HepG2 (cell line): ENCODE data around the gene MRRF. TPM values are rescaled to one million over a fixed set of nuclear protein-coding genes. Genes with fewer than 3 reads are reported as not detected.

ENCODE experiments used
- ESRRA ChIP-seq: sonication (generic); formaldehyde crosslinking; IDR thresholded peaks from 2 replicates; pipeline ENCODE4 v1.5.1; 2020; ENCODE audit warnings: mild to moderate bottlenecking, low read depth, missing genetic modification reagents
- MLXIP ChIP-seq: sonication (generic); formaldehyde crosslinking; IDR thresholded peaks from 2 replicates; pipeline ENCODE4 v1.9.0; 2021; ENCODE audit warnings: missing genetic modification reagents, borderline replicate concordance
- PAWR ChIP-seq: sonication (generic); formaldehyde crosslinking; IDR thresholded peaks from 2 replicates; pipeline ENCODE4 v1.4.0; 2020; ENCODE audit warnings: missing genetic modification reagents, mild to moderate bottlenecking, borderline replicate concordance
- SKIL ChIP-seq: sonication (generic); formaldehyde crosslinking; IDR thresholded peaks from 2 replicates; pipeline ENCODE4 v1.8.0; 2022; ENCODE audit warnings: missing genetic modification reagents, mild to moderate bottlenecking, moderate library complexity, borderline replicate concordance
- TP53 ChIP-seq: sonication (generic); formaldehyde crosslinking; conservative IDR thresholded peaks from 2 replicates; pipeline ENCODE4 v1.4.0; 2020; ENCODE audit warnings: missing genetic modification reagents
- ZBED4 ChIP-seq: sonication (generic); formaldehyde crosslinking; IDR thresholded peaks from 2 replicates; pipeline ENCODE4 v1.4.0; 2020; ENCODE audit warnings: missing genetic modification reagents, borderline replicate concordance
- ZBTB40 ChIP-seq, 2 experiments: fragments of 450-650 bp in 1 of 2; sonication (generic) in 1 of 2; formaldehyde crosslinking in 1 of 2; IDR thresholded peaks; 2 replicates each; pipeline versions ENCODE4 v1.6.1 to v1.8.0; 2016 to 2022; ENCODE audit warnings: antibody characterized with exemption in 1 of 2, mild to moderate bottlenecking in 1 of 2, missing genetic modification reagents in 1 of 2
- ZKSCAN8 ChIP-seq: IDR thresholded peaks from 2 replicates; pipeline ENCODE4 v1.6.1; 2016; ENCODE audit warnings: borderline replicate concordance, missing genetic modification reagents, missing compliant biosample characterization
- polyA plus RNA-seq, 8 experiments: library from polyadenylated mRNA; depleted of rRNA in 3 of 8; stranded (reverse) in 7 of 8; unstranded in 1 of 8; fragments of >200 nt; fragmentation: Illumina TruSeq in 4 of 8; extraction: Trizol in 4 of 8; gene quantifications; 2 replicates each; pipeline versions ENCODE4 v1.2.1 to v1.2.3, GENCODE V29; 2011 to 2016; ENCODE audit warnings: low read depth in 4 of 8, missing spikeins in 1 of 8, mixed read lengths in 1 of 8; ENCODE audit not compliant: insufficient read depth in 1 of 8
- total RNA-seq, 5 experiments: library from RNA; depleted of rRNA; stranded (reverse); fragments of >200 nt; fragmentation: Illumina TruSeq; extraction: Trizol; gene quantifications; 2 replicates each; pipeline ENCODE4 v1.2.3, GENCODE V29; 2016; ENCODE audit warnings: low read depth in 1 of 5

MRRF gene
- total and polyA plus RNA-seq, 2 of the 13 experiments (the other 11 are each of a cell fraction or from before 2014, with no cell fraction given) = 37.3 to 44.3 TPM

- TF ChIP-seq MLXIP (CRISPR knock-in tag) = no peak
- no peak for TF ChIP-seq SKIL (CRISPR knock-in tag)
- no peak for TF ChIP-seq ZKSCAN8 (CRISPR knock-in tag)
- TF ChIP-seq ZBTB40 (IDR thresholded peaks at IDR 0.05) = no peak
- TF ChIP-seq ZBTB40 (CRISPR knock-in tag; IDR thresholded peaks at IDR 0.05) = no peak
- TF ChIP-seq PAWR (CRISPR knock-in tag) = no peak
- no peak for TF ChIP-seq ESRRA (CRISPR knock-in tag)
- no peak for TF ChIP-seq ZBED4
- no peak for TF ChIP-seq TP53 (CRISPR knock-in tag)
Observed at GRCh38 chr9:122302237-122303093, 37.8 kb downstream of the MRRF start (continued).
